Adrenal gland (tissue), 12 donors: ENCODE data around the gene FAM43B. TPM values are rescaled to one million over a fixed set of nuclear protein-coding genes. Genes with fewer than 3 reads are reported as not detected.

Experiments
- polyA plus RNA-seq, 3 donors: library from polyadenylated mRNA; stranded (reverse); fragments of 200-250 nt in 2 of 3; fragments of 350-450 nt in 1 of 3; fragmentation: Illumina TruSeq in 1 of 3; extraction: RNeasy Lipid Tissue Mini Kit (QIAGEN cat#74804) in 1 of 3; gene quantifications; one replicate each; pipeline ENCODE4 v1.2.3, GENCODE V29; 2013 to 2014
- total RNA-seq, 9 donors: library from RNA; depleted of rRNA in 4 of 9; stranded (reverse); fragments of >200 nt in 4 of 9; fragments of 120-200 nt in 1 of 9; fragmentation: NEBNext Ultra II Directional in 1 of 9; extraction: Animal tissue kit (Norgen Biotek cat#: 25700) in 1 of 9; gene quantifications; one replicate each; pipeline versions ENCODE4 v1.1.0 to v1.2.4, GENCODE V29; 2013 to 2023
- donor health status: healthy with polysubstance abuse.
- donor health status: Bipolar disorder and iron deficiency.
- donor health status: DM: yes; HTN: yes; CAD: no.
- donor health status: DM: no; HTN: no; CAD: no.
- donor health status: DM: no; HTN: no; CAD: no.
- donor health status: DM: yes; HTN: yes; CAD: no.

Gene FAM43B
- total and polyA plus RNA-seq, 12 donors: 2.2 to 67.7 (median 38.2) TPM

Other genes starting within 250 kb of the FAM43B start
- gene CAMK2N1, start 66.4 kb upstream of the FAM43B start, total RNA-seq: 10 to 100 TPM in 8 of 9 donors, under 1 TPM in 1; 0.89 to 68.7 (median 31.4) TPM
- gene CAMK2N1, start 66.4 kb upstream of the FAM43B start, polyA plus RNA-seq: 10 to 100 TPM; 25.6 to 36.1 (median 33.9) TPM
- 10 to 100 TPM; 23.8 to 48.0 (median 38.4) TPM for gene MUL1, start 44.4 kb upstream of the FAM43B start, total RNA-seq
- 10 to 100 TPM in 1 of 3 donors, 1 to 10 TPM in 2; 3.7 to 21.3 (median 5.3) TPM for gene MUL1, start 44.4 kb upstream of the FAM43B start, polyA plus RNA-seq
- gene CDA, start 36.5 kb downstream of the FAM43B start, total RNA-seq: 1 to 10 TPM in 7 of 9 donors, under 1 TPM in 1, not detected in 1; 0.33 to 4.8 (median 3.1) TPM
- 10 to 100 TPM in 2 of 3 donors, 1 to 10 TPM in 1; 5.3 to 11.8 (median 11.5) TPM for gene CDA, start 36.5 kb downstream of the FAM43B start, polyA plus RNA-seq
- 100 to 1,000 TPM in 8 of 9 donors, 10 to 100 TPM in 1; 98.4 to 586 (median 305) TPM for gene PINK1, start 80.9 kb downstream of the FAM43B start, total RNA-seq
- gene PINK1, start 80.9 kb downstream of the FAM43B start, polyA plus RNA-seq: 100 to 1,000 TPM; 109 to 146 (median 118) TPM
- 100 to 1,000 TPM; 134 to 349 (median 205) TPM for gene DDOST, start 108.8 kb downstream of the FAM43B start, total RNA-seq
- gene DDOST, start 108.8 kb downstream of the FAM43B start, polyA plus RNA-seq: 100 to 1,000 TPM; 123 to 221 (median 193) TPM
- 10 to 100 TPM; 23.6 to 66.9 (median 43.9) TPM for gene KIF17, start 165.4 kb downstream of the FAM43B start, total RNA-seq
- 10 to 100 TPM; 10.7 to 22.9 (median 16.6) TPM for gene KIF17, start 165.4 kb downstream of the FAM43B start, polyA plus RNA-seq
- 1 to 10 TPM in 1 of 9 donors, under 1 TPM in 5, not detected in 3; 0.06 to 1.9 (median 0.49) TPM for gene SH2D5, start 180.1 kb downstream of the FAM43B start, total RNA-seq
- gene SH2D5, start 180.1 kb downstream of the FAM43B start, polyA plus RNA-seq: under 1 TPM; 0.07 to 0.64 (median 0.17) TPM
- gene HP1BP3, start 234.7 kb downstream of the FAM43B start, total RNA-seq: 100 to 1,000 TPM; 124 to 229 (median 184) TPM
- 100 to 1,000 TPM in 2 of 3 donors, 10 to 100 TPM in 1; 52.5 to 162 (median 114) TPM for gene HP1BP3, start 234.7 kb downstream of the FAM43B start, polyA plus RNA-seq